Kidney (tissue), 14 donors: ENCODE results near the gene NPDC1. TPM values are rescaled to one million over a fixed set of nuclear protein-coding genes. Genes with fewer than 3 reads are reported as not detected.

Experiments
- DNase-seq, 5 donors: peaks; one replicate each; pipeline ENCODE4 v3.0.0-alpha.2; 2013 to 2020
- FAIRE-seq: peaks from 2 replicates; lab custom pipeline; 2012; peaks lifted over from hg19 to GRCh38; lab: Jason Lieb, UNC
- H3K27ac ChIP-seq, 2 donors: one replicate each; pipeline ENCODE4 v1.7.0; 2013; ENCODE audit warnings: low read depth in 2 of 2, low read length in 2 of 2, inconsistent platforms in 1 of 2
- H3K27me3 ChIP-seq: one replicate; pipeline ENCODE4 v1.7.1; 2013; ENCODE audit warnings: low read length, inconsistent platforms; ENCODE audit not compliant: control insufficient read depth, insufficient read depth
- H3K36me3 ChIP-seq, 3 donors: one replicate each; pipeline versions ENCODE4 v1.7.0 to v1.7.1; 2013; ENCODE audit warnings: low read length in 3 of 3, control low read depth in 1 of 3, inconsistent platforms in 1 of 3; ENCODE audit not compliant: insufficient read depth in 3 of 3, control insufficient read depth in 2 of 3
- H3K4me1 ChIP-seq, 3 donors: one replicate each; pipeline versions ENCODE4 v1.7.0 to v1.7.1; 2013; ENCODE audit warnings: low read length in 3 of 3, inconsistent platforms in 1 of 3, low read depth in 1 of 3; ENCODE audit not compliant: control insufficient read depth in 2 of 3, insufficient read depth in 2 of 3
- H3K4me3 ChIP-seq, 3 donors: one replicate each; pipeline versions ENCODE4 v1.7.0 to v1.8.1; 2013; ENCODE audit warnings: low read length in 3 of 3, control low read depth in 1 of 3, inconsistent platforms in 1 of 3
- H3K9ac ChIP-seq, 3 donors: one replicate each; pipeline versions ENCODE4 v1.7.0 to v1.7.1; 2013; ENCODE audit warnings: low read length in 3 of 3, control low read depth in 1 of 3, inconsistent platforms in 1 of 3
- H3K9me3 ChIP-seq, 3 donors: one replicate each; pipeline versions ENCODE4 v1.7.0 to v1.7.1; 2013; ENCODE audit warnings: low read length in 3 of 3, control low read depth in 1 of 3, inconsistent platforms in 1 of 3; ENCODE audit not compliant: control insufficient read depth in 2 of 3, insufficient read depth in 1 of 3
- CTCF ChIP-seq: IDR thresholded peaks from 3 replicates; pipeline ENCODE4 v1.5.1; 2012; ENCODE audit warnings: mild to moderate bottlenecking, moderate library complexity, borderline replicate concordance; ENCODE audit not compliant: insufficient read depth; ENCODE audit errors: extremely low read depth
- intact Hi-C: fragments of 100-400 bp; cut with DNase I; formaldehyde crosslinking; loops from one replicate; pipeline ENCODE4 v1.11.1; 2022
- polyA plus RNA-seq: library from polyadenylated mRNA; stranded (reverse); fragments of 350-450 nt; fragmentation: Illumina TruSeq; extraction: RNeasy Lipid Tissue Mini Kit (QIAGEN cat#74804); gene quantifications from one replicate; pipeline ENCODE4 v1.2.3, GENCODE V29; 2014; ENCODE audit warnings: low read depth, low replicate concordance; ENCODE audit not compliant: insufficient read depth
- total RNA-seq: library from RNA; stranded (reverse); fragmentation: NEBNext Ultra II Directional; extraction: Animal tissue kit (Norgen Biotek cat#: 25700); gene quantifications from one replicate; pipeline ENCODE4 v1.2.1, GENCODE V29; 2021
- donor health status: control.
- donor health status: control.
- donor health status: control.
- donor health status: control.
- donor health status: control.
- donor health status: DM: yes; HTN: yes; CAD: no.
- donor health status: Normal renal cell carcinoma (clear cell type).

NPDC1 gene
- total and polyA plus RNA-seq, 2 donors from 2014 or later = 80.2 to 189 TPM

GRCh38 chr9:137026828-137027227, 19.1 kb downstream of the NPDC1 start:
- Histone ChIP-seq H3K27me3 (no peaks in the 10 kb centered on the region), H3K9me3 (no peaks in the 10 kb centered on the region), H3K4me3 (peak overlapping the region in 1 of 3 donors; percentile 62), H3K9ac (peak overlapping the region in 1 of 3 donors; percentile 69), H3K36me3 (no peaks in the 10 kb centered on the region), H3K4me1 (peaks cover 0 to 39% (median 20%) of the 10 kb centered on the region in 3 donors), H3K27ac (peak overlapping the region; percentile 22 to 54)
- intact Hi-C loops = loop anchor here (10.0 kb wide), 1 partner anchor 72 kb away; the partner anchor contains the start of gene LCN12
- no peak for TF ChIP-seq CTCF
- FAIRE-seq = no peak
- no peak for DNase-seq

- Histone ChIP-seq H3K27me3 (no peaks in the 10 kb centered on the region), H3K9ac (peak overlapping the region in 1 of 3 donors; percentile 26), H3K4me1 (peaks cover 0 to 39% (median 20%) of the 10 kb centered on the region in 3 donors), H3K36me3 (no peaks in the 10 kb centered on the region), H3K4me3 (no peak overlapping the region), H3K27ac (peak overlapping the region in 1 of 2 donors; percentile 22), H3K9me3 (no peaks in the 10 kb centered on the region)
- no peak for TF ChIP-seq CTCF
- DNase-seq = no peak
- no peak for FAIRE-seq
- intact Hi-C loops = loop anchor here (10.0 kb wide), 1 partner anchor 72 kb away; the partner anchor contains the start of gene LCN12
Measured at GRCh38 chr9:137026384-137026783, 19.6 kb downstream of the NPDC1 start.

- Histone ChIP-seq H3K36me3 (no peaks in the 10 kb centered on the region), H3K27ac (peak overlapping the region; percentile 55 to 57), H3K4me3 (no peak overlapping the region), H3K27me3 (no peaks in the 10 kb centered on the region), H3K9me3 (no peaks in the 10 kb centered on the region), H3K4me1 (peaks cover 0 to 38% (median 20%) of the 10 kb centered on the region in 3 donors), H3K9ac (peak overlapping the region in 1 of 3 donors; percentile 26)
- no peak for TF ChIP-seq CTCF
- DNase-seq (peak; percentile 95 to 97 (median 96)), FAIRE-seq (no peak)
- intact Hi-C loops = loop anchor here (10.0 kb wide), 1 partner anchor 71 kb away; the partner anchor contains the start of gene LCN12
Measured at GRCh38 chr9:137025517-137025966, 20.4 kb downstream of the NPDC1 start.
